Transverse colon (tissue), 4 donors: Measurements from ENCODE around the gene SLC25A42. TPM values are rescaled to one million over a fixed set of nuclear protein-coding genes. Genes with fewer than 3 reads are reported as not detected.

Source experiments
- DNase-seq: peaks from one replicate; pipeline ENCODE4 v3.0.0-alpha.2; 2019
- H3K27ac ChIP-seq, 4 donors: fragments of 200-600 bp; sonication (generic); 2 replicates each; pipeline ENCODE4 v1.5.1; 2016 to 2018; ENCODE audit warnings: inconsistent platforms in 4 of 4
- H3K27me3 ChIP-seq: fragments of 200-600 bp; sonication (generic); 2 replicates; pipeline ENCODE4 v1.5.1; 2017; ENCODE audit warnings: inconsistent platforms
- H3K36me3 ChIP-seq, 4 donors: fragments of 200-600 bp; sonication (generic); 2 replicates each; pipeline ENCODE4 v1.5.1; 2017 to 2019; ENCODE audit warnings: inconsistent platforms in 4 of 4
- H3K4me1 ChIP-seq, 4 donors: fragments of 200-600 bp; sonication (generic); 2 replicates each; pipeline ENCODE4 v1.5.1; 2017 to 2020; ENCODE audit warnings: inconsistent platforms in 4 of 4
- H3K4me3 ChIP-seq, 4 donors: fragments of 200-600 bp; sonication (generic); 1 replicate in 1 of 4; 2 replicates in 3 of 4; pipeline versions ENCODE4 v1.5.1 to v1.6.1; 2017 to 2019; ENCODE audit warnings: inconsistent platforms in 4 of 4
- H3K9me3 ChIP-seq, 2 donors: fragments of 200-600 bp; sonication (generic); 2 replicates each; pipeline ENCODE4 v1.5.1; 2017 to 2019; ENCODE audit warnings: inconsistent platforms in 2 of 2
- CTCF ChIP-seq, 5 experiments: fragments of 200-600 bp in 3 of 5; fragments of 450-650 bp in 2 of 5; sonication (generic) in 3 of 5; IDR thresholded peaks; 1 replicate in 2 of 5; 2 replicates in 3 of 5; pipeline ENCODE4 v1.5.1; 2016 to 2017; ENCODE audit warnings: antibody characterized with exemption in 5 of 5, inconsistent platforms in 3 of 5, mild to moderate bottlenecking in 2 of 5, moderate library complexity in 1 of 5
- EP300 ChIP-seq: sonication (generic); formaldehyde crosslinking; IDR thresholded peaks from one replicate; pipeline ENCODE4 v1.6.1; 2017; ENCODE audit warnings: antibody characterized with exemption, low read depth
- POLR2A ChIP-seq: fragments of 450-650 bp; IDR thresholded peaks from one replicate; pipeline ENCODE4 v1.6.1; 2016; ENCODE audit warnings: antibody characterized with exemption, mild to moderate bottlenecking, moderate library complexity
- POLR2AphosphoS5 ChIP-seq, 3 donors: sonication (generic); formaldehyde crosslinking; IDR thresholded peaks; one replicate each; pipeline ENCODE4 v1.6.1; 2016; ENCODE audit warnings: antibody characterized with exemption in 3 of 3
- WGBS, 2 donors: methylation state at CpG; one replicate each; pipeline ENCODE4 v1.1.5; 2018; ENCODE audit warnings: low coverage in 1 of 2; 5-methylcytosine and 5-hydroxymethylcytosine counted together
- in situ Hi-C, 4 donors: fragments of 200-750 bp; cut with MboI; loops; one replicate each; pipeline versions ENCODE4 v1.15.0 to v1.15.1; 2017; ENCODE audit warnings: low sequenced_read_pairs in 3 of 4, low pct_ligation_motif_present in 1 of 4, low pct_unique_long_range_greater_than_20kb in 1 of 4
- intact Hi-C: fragments of 100-400 bp; cut with DNase I; formaldehyde crosslinking; loops from one replicate; pipeline ENCODE4 v1.15.1; 2023; ENCODE audit warnings: low total_unique reads
- total RNA-seq, 4 donors: library from RNA; depleted of rRNA; stranded (reverse); fragments of >200 nt; gene quantifications; one replicate each; pipeline ENCODE4 v1.1.0, GENCODE V29; 2016

Gene SLC25A42
- total RNA-seq, 4 donors from 2014 or later: 6.8 to 141 (median 24.5) TPM

GRCh38 chr19:19149435-19149834 is 85.6 kb downstream of the SLC25A42 start:
- 90% methylated on average over 2 of the region's 2 CpGs; no CpG with 5 or more reads in 1 of the 2 donors for WGBS, 2 donors
- DNase-seq: no peak
- no peaks in the 10 kb centered on the region for H3K27me3 ChIP-seq
- no peak overlapping the region for H3K4me3 ChIP-seq
- H3K27ac ChIP-seq: no peak overlapping the region
- no peak for TF ChIP-seq POLR2AphosphoS5 (IDR thresholded peaks at IDR 0.05)
- TF ChIP-seq EP300: no peak
- no peak for TF ChIP-seq CTCF (IDR thresholded peaks at IDR 0.05)
- no peak for TF ChIP-seq POLR2A
- H3K4me1 ChIP-seq: peaks cover 0 to 7% (median 2%) of the 10 kb centered on the region in 4 donors
- H3K36me3 ChIP-seq: peaks cover 0 to 8% (median 0%) of the 10 kb centered on the region in 4 donors
- intact Hi-C loops: no loop called here
- in situ Hi-C loops: no loop called here
- H3K9me3 ChIP-seq: no peaks in the 10 kb centered on the region

- in situ Hi-C loops: no loop called here
- H3K36me3 ChIP-seq: peaks cover 0 to 8% (median 0%) of the 10 kb centered on the region in 4 donors
- no peaks in the 10 kb centered on the region for H3K9me3 ChIP-seq
- intact Hi-C loops: no loop called here
- H3K27me3 ChIP-seq: no peaks in the 10 kb centered on the region
- WGBS, 2 donors: 61% methylated on average over 10 of the region's 11 CpGs; no CpG with 5 or more reads in 1 of the 2 donors
- H3K4me3 ChIP-seq: no peak overlapping the region
- no peaks in the 10 kb centered on the region for H3K4me1 ChIP-seq
- DNase-seq: peak; percentile 45
- no peak for TF ChIP-seq EP300
- TF ChIP-seq POLR2AphosphoS5 (IDR thresholded peaks at IDR 0.05): no peak
- no peak for TF ChIP-seq CTCF (IDR thresholded peaks at IDR 0.05)
- TF ChIP-seq POLR2A: no peak
- no peak overlapping the region for H3K27ac ChIP-seq
Measured at GRCh38 chr19:19151418-19151817, 87.6 kb downstream of the SLC25A42 start.

- intact Hi-C loops: no loop called here
Measured at GRCh38 chr19:19152668-19153384, 89.0 kb downstream of the SLC25A42 start.

More at GRCh38 chr19:19152668-19153384, 89.0 kb downstream of the SLC25A42 start:
- H3K4me3 ChIP-seq: no peak overlapping the region
- H3K27ac ChIP-seq: no peak overlapping the region
- H3K9me3 ChIP-seq: no peaks in the 10 kb centered on the region
- H3K36me3 ChIP-seq: peaks cover 0 to under 1% (median 0%) of the 10 kb centered on the region in 4 donors
- no peak for TF ChIP-seq POLR2A
- no peak for TF ChIP-seq POLR2AphosphoS5 (IDR thresholded peaks at IDR 0.05)
- TF ChIP-seq EP300: no peak
- TF ChIP-seq CTCF (IDR thresholded peaks at IDR 0.05): no peak
- no peak for DNase-seq
- WGBS, 2 donors: 84% methylated on average over 3 to 13 of the region's 13 CpGs
- in situ Hi-C loops: no loop called here
- no peaks in the 10 kb centered on the region for H3K4me1 ChIP-seq
- H3K27me3 ChIP-seq: no peaks in the 10 kb centered on the region
